Urinary bladder (tissue), 4 donors: ENCODE measurements around the gene PXN. TPM values are rescaled to one million over a fixed set of nuclear protein-coding genes. Genes with fewer than 3 reads are reported as not detected.
A peak's percentile ranks its signal among the peaks of the same experiment; 100 is the strongest.

Source experiments
- DNase-seq: peaks from one replicate; pipeline ENCODE4 v3.0.0-alpha.2; 2015; ENCODE audit errors: extremely low spot score
- H3K27ac ChIP-seq: one replicate; pipeline ENCODE4 v1.5.1; 2013; ENCODE audit warnings: low read depth, mild to moderate bottlenecking, moderate library complexity
- H3K36me3 ChIP-seq: one replicate; pipeline ENCODE4 v1.6.1; 2013; ENCODE audit warnings: mild to moderate bottlenecking, moderate library complexity; ENCODE audit not compliant: insufficient read depth
- H3K4me1 ChIP-seq: one replicate; pipeline ENCODE4 v1.6.1; 2013; ENCODE audit warnings: mild to moderate bottlenecking, moderate library complexity; ENCODE audit not compliant: insufficient read depth
- H3K4me3 ChIP-seq: one replicate; pipeline ENCODE4 v1.5.1; 2013; ENCODE audit warnings: low read depth, low read length
- WGBS: extraction: QIAGEN DNeasy Blood & Tissue Kit; methylation state at CpG from one replicate; pipeline ENCODE4 v1.1.7; 2013; 5-methylcytosine and 5-hydroxymethylcytosine counted together
- polyA plus RNA-seq: library from polyadenylated mRNA; stranded (reverse); fragments of 200-250 nt; gene quantifications from one replicate; pipeline ENCODE4 v1.2.3, GENCODE V29; 2013
- total RNA-seq: library from RNA; depleted of rRNA; stranded (reverse); fragments of >200 nt; gene quantifications from one replicate; pipeline ENCODE4 v1.2.3, GENCODE V29; 2014
- donor health status: healthy with polysubstance abuse.
- donor health status: healthy.

Gene PXN
- total and polyA plus RNA-seq, 2 donors, result 32.4 to 111 TPM

DNA sequence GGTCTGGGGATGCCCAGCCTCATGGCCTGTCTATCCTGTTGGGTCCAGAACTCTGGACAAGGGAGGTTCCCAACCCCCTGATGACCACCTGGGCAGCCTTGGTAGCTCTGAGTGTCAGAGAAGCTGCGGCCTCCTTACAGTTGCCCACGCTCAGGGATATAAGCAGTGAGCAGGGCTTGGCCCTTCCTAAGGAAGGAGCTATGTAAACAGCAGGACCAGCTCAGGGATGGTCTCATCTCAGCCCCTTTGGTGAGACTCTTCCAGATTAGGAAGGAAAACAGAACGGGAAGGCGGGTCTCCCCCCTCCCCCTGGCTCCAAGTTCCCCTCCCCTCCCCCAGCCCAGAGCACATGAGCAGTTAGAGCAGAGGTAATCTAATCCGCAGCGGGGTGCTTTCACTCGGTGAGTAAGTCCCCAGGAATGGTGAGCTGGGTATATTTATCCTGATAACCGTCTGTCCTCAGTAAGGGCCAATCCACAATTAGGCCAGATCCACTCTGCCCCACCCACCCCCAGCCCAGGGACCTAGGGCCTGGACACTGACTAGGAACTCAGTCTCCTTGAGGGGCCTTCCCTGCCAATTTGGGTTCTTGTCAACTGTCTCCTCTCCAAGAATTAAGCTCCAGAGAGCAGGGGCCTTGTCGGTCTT lies 35.1 kb downstream of the PXN start:
- 7% methylated on average over 9 of the region's 9 CpGs for WGBS
- Histone ChIP-seq H3K4me3 (no peak overlapping the region), H3K36me3 (no peaks in the 10 kb centered on the region), H3K4me1 (peaks cover 6% of the 10 kb centered on the region), H3K27ac (peak overlapping the region; percentile 94)
- DNase-seq, result no peak

DNA sequence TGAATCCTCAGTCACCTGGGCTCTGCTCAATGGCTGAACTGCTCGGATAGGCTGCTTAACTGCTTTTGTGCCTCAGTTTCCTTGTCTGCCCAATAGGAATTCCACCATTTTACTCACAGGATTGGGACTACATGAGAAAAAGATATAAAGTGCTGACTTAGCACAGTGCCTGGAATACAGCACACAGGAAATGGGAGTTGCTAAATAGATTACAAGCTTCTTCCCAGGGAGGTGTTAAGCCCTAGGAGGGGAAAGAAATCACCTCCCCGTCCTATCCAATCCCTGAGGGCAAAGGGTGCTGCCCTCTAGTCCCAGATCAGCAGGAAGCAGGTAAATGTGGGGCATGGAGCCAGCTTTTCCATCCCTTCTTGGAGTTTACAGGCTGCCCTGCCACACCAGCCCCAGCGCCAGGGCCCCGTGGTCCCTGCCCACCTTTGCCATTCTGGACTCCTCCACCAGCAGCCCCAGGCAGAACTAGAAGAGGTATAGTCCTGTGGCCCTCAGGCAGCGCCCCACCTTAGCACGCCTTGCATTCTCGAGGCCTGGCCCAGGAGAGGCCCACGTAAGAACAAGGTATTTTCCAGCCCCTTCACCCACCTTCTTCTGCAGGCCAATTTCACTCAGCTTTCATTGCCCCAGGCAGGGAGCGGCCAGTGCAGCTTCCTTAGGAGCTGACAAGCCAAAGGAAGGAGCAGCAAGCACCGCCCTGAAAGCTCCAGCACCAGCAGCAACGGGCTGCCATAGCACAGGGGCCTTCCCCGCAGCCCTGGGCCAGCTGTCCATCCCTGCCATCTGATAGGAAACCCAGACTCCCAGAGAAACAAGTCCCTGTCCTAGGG lies 35.8 kb downstream of the PXN start:
- Histone ChIP-seq H3K4me1 (peaks cover 6% of the 10 kb centered on the region), H3K36me3 (no peaks in the 10 kb centered on the region), H3K4me3 (no peak overlapping the region), H3K27ac (peak overlapping the region; percentile 87)
- 39% methylated on average over 12 of the region's 12 CpGs for WGBS
- no peak for DNase-seq

DNA sequence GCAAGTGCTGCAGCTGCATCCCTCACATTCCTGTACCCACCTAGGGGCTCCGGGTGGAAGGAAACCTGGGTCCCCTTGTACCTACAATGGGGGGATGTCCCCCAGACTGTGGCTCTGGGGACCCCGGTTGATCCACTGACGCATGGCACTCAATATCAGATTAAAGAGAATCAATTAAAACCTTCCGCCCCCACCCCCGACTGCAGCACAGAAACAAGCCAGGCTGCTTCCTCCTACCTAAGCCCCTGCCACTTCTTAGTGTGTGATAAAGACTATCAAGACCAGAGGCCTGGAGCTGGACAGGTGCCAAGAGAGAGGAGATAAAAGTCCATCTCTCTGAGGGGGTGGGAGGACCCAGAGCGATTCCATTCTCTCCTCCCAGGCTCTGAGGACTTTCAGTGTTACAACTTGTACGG lies 36.5 kb downstream of the PXN start:
- no peak for DNase-seq

DNA sequence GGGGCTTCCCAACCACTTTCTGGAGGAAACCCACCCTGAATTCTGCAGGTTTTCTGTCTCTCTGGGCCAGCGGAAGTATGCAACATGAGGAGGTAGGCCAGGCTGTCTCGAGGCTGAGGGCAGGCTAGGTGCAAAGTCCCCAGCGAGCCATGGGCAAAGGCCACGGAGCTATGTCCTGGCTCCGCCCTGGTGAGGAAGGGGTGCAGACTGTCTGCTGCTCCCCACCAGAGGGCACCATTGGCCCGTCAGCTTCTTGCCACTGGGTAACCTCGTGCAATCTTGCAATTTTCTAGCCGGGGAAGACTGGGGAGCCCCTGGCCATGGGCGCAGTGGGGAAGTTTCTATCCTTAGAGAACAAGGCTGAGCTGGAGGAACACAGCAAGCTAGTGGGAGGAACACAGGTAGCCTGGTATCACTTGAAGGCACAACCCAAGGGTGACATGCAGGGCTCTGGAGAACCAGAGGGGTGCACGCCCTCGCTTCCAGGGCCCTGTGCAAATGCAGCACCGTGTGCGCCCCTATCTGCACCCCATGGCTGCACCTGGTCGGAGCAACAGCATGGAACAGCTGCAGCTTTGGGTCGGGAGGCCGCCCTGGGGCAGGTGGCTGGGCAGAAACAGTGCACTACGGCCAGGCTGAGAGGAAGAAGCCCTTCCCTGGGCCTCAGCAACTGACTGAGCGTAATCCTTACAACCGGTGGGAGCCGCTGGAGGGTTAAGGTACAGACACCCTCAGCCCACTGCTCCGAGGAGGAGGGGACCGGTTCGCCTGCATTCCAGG lies 37.0 kb downstream of the PXN start:
- peak overlapping the region; percentile 52 for H3K27ac ChIP-seq
- WGBS, result 15% methylated on average over 23 of the region's 23 CpGs
- H3K4me1 ChIP-seq, result peaks cover 6% of the 10 kb centered on the region
- H3K36me3 ChIP-seq, result no peaks in the 10 kb centered on the region
- H3K4me3 ChIP-seq, result no peak overlapping the region
- DNase-seq, result peak; percentile 81

More for the DNA sequence above, 36.5 kb downstream of the PXN start:
- Histone ChIP-seq H3K4me3 (no peak overlapping the region), H3K27ac (peak overlapping the region; percentile 87), H3K4me1 (peaks cover 6% of the 10 kb centered on the region), H3K36me3 (no peaks in the 10 kb centered on the region)
- WGBS, result 28% methylated on average over 7 of the region's 7 CpGs

DNA sequence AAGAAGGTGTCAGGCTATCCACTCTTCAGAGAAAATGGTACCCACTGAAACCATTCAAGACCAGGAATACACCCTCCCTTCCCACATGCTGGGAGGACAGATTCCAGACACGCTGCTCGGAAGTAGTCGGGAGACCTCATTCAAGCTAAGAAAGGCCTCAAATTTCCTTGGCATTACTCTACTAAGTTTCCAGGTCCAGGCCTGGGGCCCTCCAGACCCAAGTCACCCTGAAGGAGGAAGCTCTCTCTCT lies 37.6 kb downstream of the PXN start:
- no peak overlapping the region for H3K4me3 ChIP-seq
- no peaks in the 10 kb centered on the region for H3K36me3 ChIP-seq
- no peak overlapping the region for H3K27ac ChIP-seq
- no peak for DNase-seq
- peaks cover 6% of the 10 kb centered on the region for H3K4me1 ChIP-seq
- 42% methylated on average over 3 of the region's 3 CpGs for WGBS

DNA sequence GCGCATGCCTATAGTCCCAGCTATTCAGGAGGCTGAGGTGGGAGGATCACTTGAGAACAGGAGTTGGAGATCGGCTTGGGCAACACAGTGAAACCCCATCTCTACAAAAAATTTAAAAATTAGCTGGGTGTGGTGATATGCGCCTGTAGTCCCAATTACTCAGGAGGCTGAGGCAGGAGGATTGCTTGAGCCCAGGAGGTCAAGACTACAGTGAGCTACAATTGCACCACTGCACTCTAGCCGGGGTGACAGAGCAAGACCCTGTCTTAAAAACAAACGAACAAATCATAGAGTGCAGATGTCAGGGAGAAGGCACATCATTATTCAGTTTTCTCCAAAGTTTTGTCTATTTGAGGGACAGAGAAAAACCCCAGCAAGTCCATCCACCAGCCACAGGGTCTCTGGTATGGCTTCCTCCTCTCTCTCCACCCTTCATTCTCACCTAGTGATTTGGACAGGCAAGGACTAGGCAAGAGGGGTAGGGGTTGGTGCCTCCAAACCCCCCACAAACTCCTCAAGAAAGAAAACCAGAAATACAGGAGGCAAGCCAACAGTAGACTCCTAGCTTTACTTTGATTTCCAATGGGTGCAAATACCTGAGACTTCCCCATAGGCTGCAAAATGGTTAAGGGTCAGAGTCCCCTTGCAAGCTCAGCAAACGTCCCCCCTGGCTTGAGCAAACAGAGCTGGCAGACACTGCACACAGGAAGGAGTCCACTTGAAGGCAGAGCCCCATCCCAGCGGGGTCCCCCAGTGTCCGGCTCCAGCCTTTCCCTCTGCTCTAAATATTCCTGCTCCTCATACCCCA lies 38.1 kb downstream of the PXN start:
- no peak for DNase-seq
- no peak overlapping the region for H3K27ac ChIP-seq
- H3K4me3 ChIP-seq, result no peak overlapping the region
- 76% methylated on average over 8 of the region's 8 CpGs for WGBS
- H3K36me3 ChIP-seq, result no peaks in the 10 kb centered on the region
- peaks cover 6% of the 10 kb centered on the region for H3K4me1 ChIP-seq

DNA sequence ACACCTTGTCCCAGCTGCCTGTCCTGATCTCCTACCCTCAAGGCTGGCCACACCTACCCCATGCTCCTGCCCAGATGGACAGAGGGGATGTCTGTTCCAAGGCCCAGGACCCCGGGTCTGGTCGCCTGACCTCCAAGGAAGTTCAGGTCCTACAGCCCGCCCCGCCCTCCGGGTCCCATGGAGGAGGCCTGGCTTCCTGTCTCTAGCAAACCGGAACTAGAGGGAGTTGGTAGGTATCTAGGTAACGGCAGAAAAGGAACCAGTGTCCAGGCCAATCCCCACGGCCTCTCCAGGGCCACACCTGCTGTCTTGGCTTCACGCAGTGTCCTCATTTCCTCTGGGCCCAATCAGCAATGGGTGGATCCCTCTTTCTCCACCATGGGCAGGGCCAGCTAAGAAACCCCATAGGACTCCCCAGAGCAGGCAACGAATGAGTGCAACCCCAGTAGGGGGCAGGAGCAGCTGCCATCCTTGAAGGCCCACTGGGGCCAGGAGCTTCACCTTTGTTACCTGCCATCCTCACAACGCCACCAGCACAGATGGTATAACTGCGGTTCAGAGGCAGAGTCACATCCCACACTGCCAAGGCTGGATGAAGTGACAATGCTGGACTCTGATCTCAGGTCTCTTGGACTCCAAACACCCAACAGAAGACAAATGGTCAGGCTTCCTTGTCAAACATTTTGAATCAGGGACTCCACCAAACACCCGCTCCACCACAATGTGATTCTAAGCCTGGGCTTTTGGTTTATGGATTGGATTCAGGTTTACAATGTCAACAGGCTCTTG lies 39.5 kb downstream of the PXN start:
- WGBS, result 60% methylated on average over 13 of the region's 13 CpGs
- Histone ChIP-seq H3K27ac (peak overlapping the region; percentile 4), H3K4me1 (peaks cover 6% of the 10 kb centered on the region), H3K36me3 (no peaks in the 10 kb centered on the region), H3K4me3 (no peak overlapping the region)
- no peak for DNase-seq

DNA sequence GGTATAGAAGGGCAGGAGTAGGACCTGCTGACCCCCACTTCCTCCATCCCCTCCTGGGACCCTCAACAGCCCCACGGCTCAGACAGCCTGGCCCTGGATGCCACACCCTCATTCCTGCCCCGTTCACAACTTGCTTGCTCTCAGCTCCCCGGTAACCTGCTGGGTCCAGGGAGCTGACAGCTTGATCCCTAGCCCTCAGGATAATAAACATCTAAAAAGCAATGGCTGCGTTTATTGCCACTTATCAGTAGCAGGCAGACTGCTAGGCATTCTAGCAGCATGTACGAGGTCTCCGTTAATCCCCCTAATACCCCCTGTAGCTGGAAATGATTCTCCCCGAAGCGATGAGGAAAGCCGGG lies 40.4 kb downstream of the PXN start:
- H3K4me3 ChIP-seq, result no peak overlapping the region
- no peaks in the 10 kb centered on the region for H3K36me3 ChIP-seq
- peaks cover 6% of the 10 kb centered on the region for H3K4me1 ChIP-seq
- WGBS, result 21% methylated on average over 9 of the region's 9 CpGs
- peak overlapping the region; percentile 65 for H3K27ac ChIP-seq
- DNase-seq, result no peak

DNA sequence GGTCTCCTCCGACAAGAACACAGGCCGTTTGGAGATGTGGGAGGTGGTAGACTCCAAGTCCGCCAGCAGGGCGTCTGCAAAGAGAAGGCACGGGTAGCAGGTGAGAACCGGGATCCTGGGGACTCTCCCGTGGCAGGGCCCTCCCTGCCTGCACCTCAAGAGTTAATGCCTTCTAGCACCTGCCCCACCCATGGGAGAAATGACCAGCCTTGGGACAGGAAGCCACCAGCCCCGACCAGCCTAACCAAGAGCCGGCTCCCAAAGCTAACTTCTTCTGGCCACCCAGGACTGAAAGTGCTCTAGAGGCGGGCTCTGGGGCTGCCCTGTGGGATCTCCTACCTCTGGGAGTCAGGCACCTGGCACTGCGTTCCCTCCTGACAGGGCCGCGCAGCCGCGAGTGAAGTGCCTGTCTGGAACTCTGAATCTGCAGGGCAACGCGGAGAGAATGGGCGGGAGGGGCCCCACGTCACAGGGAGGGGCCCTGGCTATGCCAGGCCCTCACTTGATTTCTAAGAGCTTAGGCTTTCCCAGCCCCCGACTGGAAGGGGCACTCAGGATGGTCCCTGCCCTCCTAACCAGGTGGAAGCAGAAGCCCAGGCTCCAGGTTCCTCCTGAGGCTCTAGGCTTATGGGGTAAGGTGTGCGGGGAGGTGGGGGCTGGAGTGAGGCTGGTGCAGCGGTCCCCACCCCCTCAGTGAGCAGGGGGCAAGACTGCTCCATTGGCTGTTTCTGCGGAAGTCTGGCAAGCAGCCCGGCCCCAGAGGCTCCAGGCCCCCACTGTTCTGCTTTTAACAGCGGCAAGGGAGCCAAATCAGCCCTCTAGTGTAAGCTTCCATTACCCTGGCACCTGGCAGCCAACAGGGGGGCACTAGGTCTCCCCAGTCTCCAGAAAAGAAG lies 41.0 kb downstream of the PXN start:
- Histone ChIP-seq H3K36me3 (no peaks in the 10 kb centered on the region), H3K27ac (peak overlapping the region; percentile 65), H3K4me1 (peaks cover 3% of the 10 kb centered on the region), H3K4me3 (no peak overlapping the region)
- no peak for DNase-seq
- WGBS, result 47% methylated on average over 25 of the region's 25 CpGs

DNA sequence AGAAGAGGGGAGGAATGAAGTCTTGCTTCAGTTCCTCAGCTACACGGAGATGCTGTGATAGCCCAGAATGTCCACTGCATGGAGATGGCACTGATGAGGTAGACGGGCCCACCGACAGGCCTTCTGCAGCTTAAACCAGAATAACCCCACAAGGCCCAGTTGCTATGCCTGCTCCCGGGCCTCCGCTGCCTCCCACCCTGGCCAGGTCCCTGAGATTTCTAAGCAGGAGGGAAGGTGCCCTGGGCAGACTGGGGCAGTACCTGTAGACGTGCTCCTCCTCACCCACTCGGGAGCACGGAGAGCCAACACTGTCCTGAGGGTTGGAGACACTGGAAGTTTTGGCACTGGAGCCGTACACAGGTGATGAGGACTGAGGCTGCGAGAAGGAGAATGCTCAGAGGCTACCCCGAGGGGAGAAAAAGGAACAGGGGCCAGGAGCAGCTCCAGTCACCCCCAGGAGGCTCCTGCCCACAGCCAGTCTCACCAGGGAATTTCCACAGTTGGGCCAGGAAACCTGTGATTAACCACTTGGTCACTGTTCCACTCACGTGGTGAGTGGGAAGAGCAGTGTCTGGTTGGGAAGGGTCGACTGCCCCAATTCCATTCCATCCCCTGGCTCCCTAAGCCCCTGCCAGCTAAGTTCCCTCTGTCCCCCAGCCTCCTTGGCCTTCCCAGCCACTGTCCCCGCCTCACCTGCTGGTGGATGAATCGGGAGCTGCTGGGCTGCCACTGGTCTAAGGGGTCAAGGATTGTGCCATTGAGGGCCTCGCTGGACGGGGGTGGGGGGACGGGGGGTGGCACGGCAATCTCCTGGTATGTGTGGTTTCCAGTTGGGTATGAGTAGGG lies 41.8 kb downstream of the PXN start:
- 88% methylated on average over 19 of the region's 19 CpGs for WGBS
- no peak for DNase-seq
- Histone ChIP-seq H3K36me3 (no peaks in the 10 kb centered on the region), H3K4me1 (no peaks in the 10 kb centered on the region), H3K27ac (no peak overlapping the region), H3K4me3 (no peak overlapping the region)

DNA sequence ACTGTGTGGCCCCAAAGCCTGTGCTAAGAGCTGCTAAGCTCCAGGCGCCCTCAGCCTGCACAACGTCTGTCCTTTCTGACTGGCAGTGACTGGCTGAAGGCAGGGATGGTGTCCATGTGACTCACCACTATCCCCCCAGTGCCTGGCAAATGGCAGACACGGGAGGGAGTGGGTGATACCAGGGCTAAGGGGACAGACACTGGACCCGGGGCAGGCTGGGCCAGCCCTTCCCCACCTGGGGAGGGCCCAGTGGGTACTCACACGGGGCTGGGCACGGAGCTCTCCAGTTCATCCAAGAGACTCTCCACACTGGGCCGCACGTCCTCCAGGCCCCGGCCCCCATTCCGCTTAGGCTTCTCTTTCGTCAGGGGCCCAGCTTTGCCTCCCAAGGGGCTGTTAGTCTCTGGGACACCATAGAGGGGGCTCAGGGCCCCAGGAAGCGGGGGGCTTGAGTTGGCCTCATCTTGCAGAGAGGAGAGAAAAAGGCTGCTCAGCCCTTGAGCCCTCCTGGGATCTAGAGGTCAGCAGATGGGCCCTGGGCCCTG lies 43.2 kb downstream of the PXN start:
- Histone ChIP-seq H3K4me3 (no peak overlapping the region), H3K27ac (no peak overlapping the region), H3K4me1 (no peaks in the 10 kb centered on the region), H3K36me3 (no peaks in the 10 kb centered on the region)
- DNase-seq, result no peak
- WGBS, result 89% methylated on average over 12 of the region's 12 CpGs
